ENCODE results near the gene APOBEC3A.
"Not testable (repeated sequence)": the region's sequence is repeated elsewhere in the genome, so short reads cannot be mapped to it uniquely, and the experiment has no call there.

APOBEC3A gene

DNA sequence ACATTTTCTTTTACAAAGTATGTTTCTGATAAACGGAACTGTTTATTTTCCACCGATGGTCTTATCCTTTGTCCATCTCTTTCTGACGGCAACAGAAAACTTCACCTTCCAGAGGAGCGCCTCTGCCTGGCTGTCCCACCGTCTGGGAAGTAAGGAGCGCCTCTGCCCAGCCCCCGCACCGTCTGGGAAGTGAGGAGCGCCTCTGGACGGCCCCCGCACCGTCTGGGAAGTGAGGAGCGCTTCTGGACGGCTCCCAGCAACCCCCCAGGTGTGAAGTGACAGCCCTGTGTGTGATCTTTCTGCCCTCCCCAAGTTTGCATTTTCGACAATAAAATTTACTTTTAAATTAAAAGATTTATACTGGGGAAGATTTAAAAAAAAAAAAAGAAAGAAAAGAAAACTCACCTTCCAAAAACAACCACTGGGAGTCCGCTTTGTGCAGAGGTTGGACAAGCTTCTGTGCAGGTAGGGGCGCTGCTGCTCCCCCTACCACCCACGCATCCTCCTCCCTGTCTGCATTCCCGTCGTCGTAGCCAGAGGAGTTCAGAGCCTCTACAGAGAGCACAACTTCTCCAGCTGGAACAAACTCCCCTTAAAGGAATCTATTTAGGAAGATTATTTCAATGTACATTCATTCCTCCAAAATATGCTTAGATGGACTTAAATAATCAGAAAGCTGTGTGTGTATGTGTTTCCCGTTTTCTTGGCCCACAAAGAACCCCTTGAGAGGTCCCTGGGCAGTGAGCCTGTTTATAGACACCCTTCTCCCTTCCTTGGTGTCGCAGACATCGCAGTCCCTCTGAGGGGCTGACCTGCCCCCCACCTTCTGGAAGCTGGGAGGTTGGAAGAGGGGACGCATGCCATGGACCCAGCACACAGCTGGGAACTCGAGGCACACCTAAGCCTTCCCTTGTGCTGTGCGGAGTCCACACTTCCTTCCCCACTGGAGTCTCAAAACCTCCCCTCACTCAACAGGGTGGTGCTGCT is 23.9 kb downstream of the APOBEC3A start:
- DNase-seq: no peak
- peak; percentile 3 for ATAC-seq

DNA sequence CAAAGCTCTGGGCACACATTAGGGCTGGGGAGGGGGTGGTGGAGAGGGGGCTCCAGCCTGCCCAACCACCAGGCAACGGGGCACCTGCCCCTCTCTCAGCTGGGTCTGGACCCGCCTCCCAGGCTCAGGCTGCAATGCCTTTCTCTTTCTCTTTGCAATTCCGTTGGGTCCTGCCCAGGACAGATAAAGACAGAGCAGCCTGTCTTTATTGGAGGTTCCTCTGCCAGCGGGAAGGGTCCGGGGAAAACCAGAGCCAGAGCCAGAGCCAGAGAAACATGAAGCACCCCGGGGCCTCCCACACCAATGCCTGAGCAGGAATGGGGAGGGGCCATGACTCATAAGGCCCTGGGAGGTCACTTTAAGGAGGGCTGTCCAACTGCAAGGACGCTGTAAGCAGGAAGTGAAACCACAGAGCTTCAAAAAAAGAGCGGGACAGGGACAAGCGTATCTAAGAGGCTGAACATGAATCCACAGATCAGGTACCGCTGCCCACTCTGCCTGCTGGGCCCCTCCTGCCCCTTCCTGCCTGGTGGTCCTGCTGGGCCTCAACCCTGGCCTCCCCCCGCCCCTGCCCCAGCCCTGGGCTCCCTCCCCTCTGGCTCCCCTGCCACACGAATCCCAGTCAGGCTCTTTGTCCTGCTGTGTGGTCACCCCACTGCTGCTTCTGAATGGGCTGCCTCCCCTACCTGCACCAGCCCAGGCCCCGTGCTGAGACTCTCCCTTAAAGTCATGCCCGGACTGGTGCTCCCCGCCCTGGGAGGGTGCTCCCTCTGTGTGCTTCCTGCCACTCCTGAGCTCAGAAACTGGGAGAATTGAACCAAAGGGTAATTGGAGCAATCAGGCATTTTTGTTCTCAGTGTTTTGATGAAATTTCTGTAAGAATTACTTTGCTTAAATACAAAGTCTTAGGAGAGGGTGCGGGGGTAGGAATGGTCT is 24.9 kb downstream of the APOBEC3A start, which contains the start of gene APOBEC3B:
Gene APOBEC3B, plus strand, starts transcription at position 356 of the 936 bp plus-strand sequence. Its CDS starts 107 bp downstream, at position 463.
- DNase-seq (peak; percentile 60), ATAC-seq (peak; percentile 71)

DNA sequence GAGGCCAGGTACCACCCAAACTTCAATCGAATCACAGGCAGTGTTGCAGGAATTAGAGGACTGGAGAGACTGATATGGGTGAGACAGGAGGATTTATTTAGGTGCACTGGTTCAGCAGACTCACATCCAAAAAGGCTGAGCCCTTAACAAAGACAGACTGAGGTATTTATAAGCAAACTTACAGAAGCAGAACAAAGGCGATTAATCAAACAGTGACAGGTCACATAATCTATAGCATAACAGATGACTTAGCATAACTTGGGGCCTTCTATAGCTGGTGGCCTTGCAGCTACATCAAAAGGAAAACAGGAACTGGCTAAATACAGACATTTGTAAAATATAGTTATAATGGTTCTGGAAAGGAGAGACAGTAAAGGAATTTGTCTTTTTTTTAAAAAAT is 26.8 kb downstream of the APOBEC3A start:
- ATAC-seq (no peak), DNase-seq (no peak)

DNA sequence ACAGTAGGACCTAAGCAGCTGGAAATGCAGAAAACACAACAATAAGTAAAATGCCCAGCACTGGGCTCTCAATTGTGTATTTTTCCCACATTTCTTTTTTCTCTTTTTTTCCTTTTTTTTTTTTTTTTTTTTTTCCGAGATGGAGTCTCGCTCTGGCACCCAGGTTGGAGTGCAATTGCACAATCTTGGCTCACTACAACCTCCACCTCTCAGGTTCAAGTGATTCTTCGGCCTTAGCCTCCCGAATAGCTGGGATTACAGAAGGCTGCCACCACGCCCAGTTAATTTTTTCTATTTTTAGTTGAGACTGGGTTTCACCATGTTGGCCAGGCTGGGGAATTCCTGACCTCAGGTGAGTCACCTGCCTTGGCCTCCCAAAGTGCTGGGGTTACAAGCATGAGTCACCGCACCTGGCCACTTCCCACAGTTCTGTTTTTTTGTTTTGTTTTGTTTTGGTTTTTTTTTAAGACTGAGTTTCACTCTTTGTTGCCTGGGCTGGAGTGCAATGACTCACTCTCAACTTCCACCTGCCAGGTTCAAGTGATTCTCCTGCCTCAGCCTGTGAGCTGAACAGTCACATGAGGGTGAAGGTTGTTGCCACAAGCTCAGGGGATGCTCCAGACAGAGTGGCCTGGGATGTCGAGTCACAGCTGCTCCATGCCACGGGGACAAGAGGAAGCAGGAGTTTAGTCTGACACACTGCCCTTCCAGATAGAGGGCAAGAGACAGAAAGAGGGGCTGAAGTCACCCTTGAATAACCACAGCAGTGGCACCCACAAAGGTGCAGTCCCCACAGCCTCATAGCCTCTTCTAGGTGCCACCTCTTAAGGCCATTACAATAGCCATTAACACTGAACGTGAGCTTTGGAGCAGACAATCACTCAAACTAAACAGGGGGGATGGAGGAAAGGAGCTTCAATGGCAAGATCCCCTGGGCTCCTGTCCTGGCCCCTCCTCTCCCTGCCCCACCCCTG is 27.7 kb downstream of the APOBEC3A start:
- ATAC-seq (peak; percentile 78), DNase-seq (peak; percentile 66)

DNA sequence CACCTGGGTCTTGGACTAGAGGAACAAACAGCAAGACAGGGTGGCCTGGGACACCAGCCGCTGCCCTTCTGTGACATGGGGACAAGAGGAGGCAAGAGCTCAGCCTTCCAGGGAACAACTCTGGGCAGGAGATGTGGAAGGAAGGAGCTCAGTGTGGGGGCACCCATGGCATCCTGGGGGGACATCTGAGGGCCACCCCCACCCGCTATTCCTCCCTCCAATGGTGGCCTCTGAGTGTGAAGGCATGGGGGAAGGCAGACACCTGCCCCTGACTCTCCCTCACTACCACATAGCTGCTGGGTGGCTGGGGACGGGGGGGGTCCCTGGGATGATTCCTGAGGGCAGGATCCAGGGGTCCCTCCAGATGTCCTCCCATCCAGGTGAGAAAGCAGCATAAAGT is 29.2 kb downstream of the APOBEC3A start:
- no peak for ATAC-seq
- no peak for DNase-seq

DNA sequence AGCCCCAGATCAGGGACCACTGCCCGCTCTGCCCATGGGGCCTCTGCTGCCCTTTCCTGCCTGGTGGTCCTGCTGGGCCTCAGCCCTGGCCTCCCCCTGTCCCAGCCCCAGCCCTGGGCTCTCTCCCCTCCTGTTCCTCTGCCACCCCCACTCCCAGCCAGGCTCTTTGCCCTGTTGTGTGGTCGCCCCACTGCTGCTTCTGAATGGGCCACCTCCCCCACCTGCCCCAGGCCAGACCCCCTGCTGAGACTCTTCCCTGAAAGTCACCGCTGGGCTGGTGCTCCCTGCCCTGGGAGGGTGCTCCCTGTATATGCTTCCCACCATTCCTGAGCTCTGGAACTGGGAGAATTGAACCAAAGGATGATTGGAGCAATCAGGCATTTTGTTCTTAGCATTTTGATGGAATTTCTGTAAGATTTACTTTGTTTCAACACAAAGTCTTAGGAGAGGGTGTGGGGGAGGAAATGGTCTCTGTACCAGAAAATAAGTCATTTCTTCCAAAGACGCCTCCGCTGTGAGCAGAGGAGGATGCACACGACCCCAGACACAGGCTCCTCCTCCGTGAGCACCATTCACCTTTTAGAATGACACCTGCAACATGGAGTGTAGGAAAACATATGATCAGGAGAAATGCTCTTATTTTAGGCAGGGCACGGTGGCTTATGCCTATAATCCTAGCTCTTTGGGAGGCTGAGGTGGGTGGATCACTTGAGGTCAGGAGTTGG is 29.9 kb downstream of the APOBEC3A start:
- no peak for ATAC-seq

DNA sequence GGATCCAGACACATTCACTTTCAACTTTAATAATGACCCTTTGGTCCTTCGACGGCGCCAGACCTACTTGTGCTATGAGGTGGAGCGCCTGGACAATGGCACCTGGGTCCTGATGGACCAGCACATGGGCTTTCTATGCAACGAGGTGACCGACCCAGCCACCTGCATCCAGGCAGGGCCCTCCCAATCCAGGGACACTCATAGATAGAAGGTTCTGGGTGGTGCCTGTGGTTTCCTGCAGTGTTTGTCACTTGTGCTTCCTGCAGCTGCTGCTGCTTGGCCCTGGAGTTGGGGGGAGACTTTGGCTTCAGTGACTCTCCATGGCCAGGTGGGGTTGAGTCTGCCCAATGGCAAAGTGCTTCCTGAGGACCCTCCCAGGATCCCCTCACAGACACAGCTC is 32.1 kb downstream of the APOBEC3A start:
- ATAC-seq: no peak
- no peak for DNase-seq

More for the DNA sequence above, 29.9 kb downstream of the APOBEC3A start:
- no peak for DNase-seq

DNA sequence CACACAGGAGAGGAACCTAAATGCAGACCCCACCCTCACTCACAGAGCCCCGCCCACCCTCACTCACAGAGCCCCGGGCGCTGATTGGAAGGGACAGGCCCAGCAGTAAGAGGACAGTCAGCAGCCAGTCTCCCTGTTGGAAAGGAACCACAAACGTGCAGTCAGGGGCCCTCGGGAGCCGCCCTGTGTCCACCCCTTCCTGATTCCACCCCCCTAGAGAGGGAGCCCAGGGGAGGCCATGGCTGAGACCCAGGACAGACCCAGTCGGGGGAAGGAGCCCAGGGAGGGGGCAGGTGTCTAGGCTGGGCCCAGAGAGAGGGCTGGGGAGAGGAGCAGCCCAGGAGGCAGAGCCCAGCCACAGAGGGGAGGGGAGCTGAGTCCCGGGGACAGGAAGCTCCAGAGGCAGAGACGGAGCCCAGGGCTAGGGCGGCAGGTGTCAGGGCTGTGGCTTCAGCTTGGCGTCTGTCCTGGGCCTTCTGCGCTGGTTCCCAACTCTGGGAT is 35.5 kb downstream of the APOBEC3A start:
- not testable (repeated sequence) for DNase-seq, ATAC-seq

DNA sequence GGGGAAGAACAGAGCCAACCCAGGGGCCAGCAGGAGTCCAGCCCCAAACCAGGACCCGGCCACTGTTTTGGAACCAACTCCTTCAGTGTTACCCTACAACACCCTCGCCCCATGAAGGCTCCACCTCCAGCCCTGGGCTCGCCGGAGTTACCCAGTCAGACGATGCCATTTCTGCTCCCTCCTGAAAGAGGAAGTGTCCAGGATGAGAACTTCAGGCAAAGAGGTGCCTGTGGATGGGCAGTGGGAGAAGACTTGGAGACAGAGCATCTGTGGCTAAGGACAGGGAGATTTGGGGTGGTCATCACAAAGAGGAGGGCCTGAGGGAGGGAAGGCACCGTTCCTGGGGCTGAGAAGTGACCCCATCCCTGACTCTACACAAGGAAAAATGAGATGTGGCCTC is 38.7 kb downstream of the APOBEC3A start:
- ATAC-seq (no peak), DNase-seq (no peak)

DNA sequence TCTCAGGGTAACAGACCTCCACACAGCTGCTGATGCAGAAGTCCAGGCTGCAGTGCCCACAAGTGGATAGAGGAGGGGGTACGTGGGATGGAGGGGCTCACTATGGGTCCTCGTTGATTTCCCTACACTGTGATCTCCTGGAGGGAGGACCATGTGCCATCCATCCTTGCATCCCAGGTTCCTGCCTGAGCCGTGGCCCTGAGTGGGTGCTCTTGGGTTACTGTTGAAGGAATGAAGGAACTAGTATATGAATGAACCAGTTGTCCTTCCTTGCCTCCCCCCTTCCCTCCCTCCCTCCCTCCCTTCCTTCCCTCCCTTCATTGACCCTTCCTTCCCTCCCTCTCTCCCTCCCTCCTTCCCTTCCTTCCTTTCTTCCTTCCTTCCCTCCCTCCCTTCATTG is 40.1 kb downstream of the APOBEC3A start:
- ATAC-seq (no peak), DNase-seq (no peak)

DNA sequence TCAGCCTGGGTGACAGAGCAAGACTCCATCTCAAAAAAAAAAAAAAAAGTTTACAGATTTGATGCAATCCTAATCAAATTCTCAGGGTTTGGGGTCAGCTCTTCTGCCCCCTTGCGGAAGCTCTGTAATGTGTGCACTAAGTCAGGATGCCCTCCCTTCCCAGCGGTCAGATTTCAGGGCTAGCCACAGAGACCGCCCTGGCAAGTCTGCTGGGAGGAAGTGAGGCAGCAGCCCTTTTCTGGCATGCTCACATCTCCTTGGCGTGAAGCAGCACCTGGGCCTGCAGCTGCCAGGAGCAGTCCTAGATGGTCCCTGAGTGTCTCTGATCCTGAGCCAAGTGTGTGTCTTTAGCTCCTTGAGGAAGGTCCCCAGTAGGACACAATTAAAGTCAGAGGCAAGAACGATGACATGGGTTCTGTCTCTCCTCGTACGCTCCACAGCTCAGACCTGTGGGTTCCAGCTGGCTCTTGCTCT is 45.8 kb downstream of the APOBEC3A start:
- DNase-seq: peak; percentile 81
- peak; percentile 96 for ATAC-seq

DNA sequence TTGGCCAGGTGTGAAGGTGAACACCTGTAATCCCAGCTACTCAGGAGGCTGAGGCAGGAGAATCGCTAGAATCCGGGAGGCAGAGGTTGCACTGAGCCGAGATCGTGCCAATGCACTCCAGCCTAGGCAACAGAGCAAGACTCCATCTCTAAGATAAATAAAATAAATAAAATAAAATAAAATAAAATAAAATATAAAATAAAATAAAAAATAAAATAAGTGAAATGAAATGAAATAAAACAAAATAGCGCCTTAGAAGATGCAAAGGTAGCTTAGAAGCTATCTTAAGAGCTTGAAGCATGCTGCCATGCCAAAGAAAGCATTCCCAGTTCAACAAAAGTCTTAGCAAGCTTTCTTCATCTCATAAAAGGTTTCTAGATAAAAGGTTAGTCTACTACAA is 49.8 kb downstream of the APOBEC3A start:
- no peak for DNase-seq
- no peak for ATAC-seq

DNA sequence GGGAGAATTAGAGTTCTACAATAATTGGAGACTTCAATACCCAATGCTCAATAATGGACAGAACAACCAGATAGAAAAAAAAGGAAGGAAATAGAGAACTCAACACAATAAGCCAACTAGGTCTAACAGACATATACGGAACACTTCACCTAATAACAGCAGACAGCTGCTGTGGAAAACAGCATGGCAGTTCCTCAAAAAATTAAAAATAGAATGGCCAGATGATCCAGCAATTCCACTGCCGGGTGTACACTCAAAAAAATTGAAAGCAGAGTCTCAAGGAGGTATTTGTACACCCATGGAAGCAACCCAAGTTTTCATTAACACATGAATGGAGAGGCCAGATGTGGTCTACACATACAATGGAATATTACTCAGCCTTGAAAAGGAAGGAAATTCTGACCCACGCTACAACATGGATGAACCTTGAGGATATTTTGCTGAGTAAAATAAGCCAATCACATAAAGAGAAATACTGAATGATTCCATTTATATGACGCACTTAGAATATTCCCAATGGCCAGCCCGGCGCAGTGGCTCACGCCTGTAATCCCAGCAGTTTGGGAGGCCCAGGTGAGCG is 51.0 kb downstream of the APOBEC3A start:
- not testable (repeated sequence) for ATAC-seq, DNase-seq

DNA sequence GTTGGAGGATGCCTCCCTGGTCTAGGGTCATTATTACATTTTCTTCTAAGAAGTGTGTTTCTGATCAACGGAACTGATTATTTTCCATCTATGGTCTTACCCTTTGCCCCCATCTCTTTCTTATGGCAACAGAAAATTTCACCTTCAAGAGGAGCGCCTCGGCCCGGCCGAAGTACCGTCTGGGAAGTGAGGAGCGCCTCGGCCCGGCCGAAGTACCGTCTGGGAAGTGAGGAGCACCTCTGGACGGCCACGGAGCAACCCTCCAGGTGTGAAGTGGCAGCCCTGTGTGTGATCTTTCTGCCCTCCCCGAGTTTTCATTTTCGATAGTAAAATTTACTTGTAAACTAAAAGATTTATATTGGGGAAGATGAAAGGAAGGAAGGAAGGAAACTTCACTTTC is 53.5 kb downstream of the APOBEC3A start:
- ATAC-seq: no peak

More for the DNA sequence above, 53.5 kb downstream of the APOBEC3A start:
- no peak for DNase-seq
